Activated T-helper 1 cell treated with Interleukin-2 at 50 U/mL for 16 hours (primary cell): ENCODE measurements around the gene SHISAL1.
"Not testable (repeated sequence)": the region's sequence is repeated elsewhere in the genome, so short reads cannot be mapped to it uniquely, and the experiment has no call there.

Experiments
- DNase-seq: peaks from one replicate; pipeline ENCODE4 v3.0.0-alpha.2; 2020; ENCODE audit warnings: low read depth

SHISAL1 gene

GRCh38 chr22:44260216-44261035, 52.3 kb downstream of the SHISAL1 start:
- no peak for DNase-seq

DNA sequence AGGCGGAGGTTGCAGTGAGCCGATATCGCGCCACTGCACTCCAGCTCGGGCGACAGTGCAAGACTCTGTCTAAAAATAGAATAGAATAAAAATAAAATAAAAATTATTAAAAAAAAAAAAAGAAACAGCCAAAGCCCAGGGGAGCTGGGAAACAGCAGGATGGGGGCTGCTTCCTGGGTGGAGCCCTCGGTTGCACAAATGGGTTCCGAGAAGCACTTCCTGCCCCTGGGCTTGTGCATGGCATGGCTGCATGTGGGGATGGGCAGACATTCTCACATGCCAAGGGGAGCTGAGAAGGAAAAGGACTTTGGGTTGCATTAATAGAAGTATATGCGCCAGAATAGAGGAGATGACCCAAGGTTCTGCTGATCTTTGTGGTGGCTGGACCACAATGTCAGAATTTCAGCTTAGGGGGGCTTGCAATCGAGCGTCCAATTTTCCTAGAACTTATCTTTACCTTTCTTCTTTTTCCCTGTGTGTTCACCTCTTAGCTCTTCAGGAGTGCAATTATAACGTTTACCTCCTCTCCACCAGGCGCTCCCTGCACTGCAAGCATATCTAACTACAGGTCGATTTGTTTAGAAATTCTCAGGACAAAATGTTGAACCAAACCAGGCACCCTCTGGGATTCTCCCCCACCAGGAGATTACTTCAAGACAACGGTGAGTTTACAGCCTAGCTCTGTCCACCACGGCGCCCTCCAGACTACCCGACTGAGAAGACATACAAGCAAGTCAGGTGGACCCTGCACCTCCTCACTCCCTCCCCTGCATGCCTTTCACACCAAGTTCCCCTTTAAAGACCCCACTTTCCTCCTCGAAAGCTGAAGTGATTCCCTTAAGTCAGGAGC, 53.2 kb downstream of the SHISAL1 start:
- no peak for DNase-seq

GRCh38 chr22:44256556-44257485, 55.9 kb downstream of the SHISAL1 start:
- DNase-seq: no peak

DNA sequence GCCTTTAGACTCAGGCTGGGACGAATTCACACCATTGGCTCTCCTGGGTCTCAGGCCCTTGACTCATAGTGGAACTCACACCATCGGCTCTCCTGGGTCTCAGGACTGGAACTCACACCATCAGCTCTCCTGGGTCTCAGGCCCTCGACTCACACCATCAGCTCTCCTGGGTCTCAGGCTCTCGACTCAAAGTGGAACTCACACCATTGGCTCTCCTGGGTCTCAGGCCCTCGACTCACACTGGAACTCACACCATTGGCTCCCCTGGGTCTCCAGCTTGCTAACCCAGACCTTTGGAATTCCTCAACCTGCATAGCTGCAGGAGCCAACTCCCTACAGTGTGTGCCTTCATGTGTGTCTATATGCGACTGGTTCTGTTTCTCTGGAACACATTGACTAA, 56.7 kb downstream of the SHISAL1 start:
- no peak for DNase-seq

DNA sequence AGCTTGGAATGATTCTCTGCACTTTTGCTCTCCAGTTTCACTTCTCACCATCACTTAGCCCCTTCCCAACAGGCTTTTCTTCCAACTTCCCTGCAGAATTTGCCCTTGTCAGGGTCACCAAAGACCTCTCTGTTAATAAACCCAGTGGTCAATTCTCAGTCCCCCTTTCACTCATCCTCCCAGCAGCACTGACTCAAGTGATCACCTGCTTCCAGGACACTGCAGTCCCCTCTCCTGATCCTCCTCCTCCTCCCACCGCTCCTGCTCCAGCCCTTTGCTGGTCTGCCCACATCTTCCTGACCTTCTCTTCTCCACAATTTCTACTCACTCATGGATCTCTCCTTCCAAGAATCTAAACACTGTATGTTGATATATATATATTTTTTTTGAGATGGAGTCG, 57.9 kb downstream of the SHISAL1 start:
- no peak for DNase-seq

- DNase-seq: no peak
Observed at GRCh38 chr22:44249376-44250147, 63.2 kb downstream of the SHISAL1 start.

DNA sequence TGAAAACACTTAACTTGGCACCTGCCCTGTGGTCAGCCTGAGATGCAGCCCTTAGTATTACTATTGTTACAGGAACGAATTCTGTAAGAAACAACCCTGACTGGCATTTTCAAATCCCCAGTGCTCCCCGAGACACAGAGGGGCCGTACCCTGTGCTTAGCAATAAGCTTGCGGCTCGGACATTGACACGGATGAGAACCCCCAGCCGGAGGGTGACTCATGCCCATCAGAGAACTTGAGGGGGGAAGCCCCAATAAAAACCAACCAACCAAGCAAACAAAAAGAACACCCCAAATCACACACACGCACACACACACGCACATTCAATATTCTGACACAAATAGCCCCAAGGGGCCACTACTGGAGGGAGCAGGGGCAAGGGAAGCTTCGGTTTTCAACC, 63.8 kb downstream of the SHISAL1 start:
- DNase-seq: no peak

DNA sequence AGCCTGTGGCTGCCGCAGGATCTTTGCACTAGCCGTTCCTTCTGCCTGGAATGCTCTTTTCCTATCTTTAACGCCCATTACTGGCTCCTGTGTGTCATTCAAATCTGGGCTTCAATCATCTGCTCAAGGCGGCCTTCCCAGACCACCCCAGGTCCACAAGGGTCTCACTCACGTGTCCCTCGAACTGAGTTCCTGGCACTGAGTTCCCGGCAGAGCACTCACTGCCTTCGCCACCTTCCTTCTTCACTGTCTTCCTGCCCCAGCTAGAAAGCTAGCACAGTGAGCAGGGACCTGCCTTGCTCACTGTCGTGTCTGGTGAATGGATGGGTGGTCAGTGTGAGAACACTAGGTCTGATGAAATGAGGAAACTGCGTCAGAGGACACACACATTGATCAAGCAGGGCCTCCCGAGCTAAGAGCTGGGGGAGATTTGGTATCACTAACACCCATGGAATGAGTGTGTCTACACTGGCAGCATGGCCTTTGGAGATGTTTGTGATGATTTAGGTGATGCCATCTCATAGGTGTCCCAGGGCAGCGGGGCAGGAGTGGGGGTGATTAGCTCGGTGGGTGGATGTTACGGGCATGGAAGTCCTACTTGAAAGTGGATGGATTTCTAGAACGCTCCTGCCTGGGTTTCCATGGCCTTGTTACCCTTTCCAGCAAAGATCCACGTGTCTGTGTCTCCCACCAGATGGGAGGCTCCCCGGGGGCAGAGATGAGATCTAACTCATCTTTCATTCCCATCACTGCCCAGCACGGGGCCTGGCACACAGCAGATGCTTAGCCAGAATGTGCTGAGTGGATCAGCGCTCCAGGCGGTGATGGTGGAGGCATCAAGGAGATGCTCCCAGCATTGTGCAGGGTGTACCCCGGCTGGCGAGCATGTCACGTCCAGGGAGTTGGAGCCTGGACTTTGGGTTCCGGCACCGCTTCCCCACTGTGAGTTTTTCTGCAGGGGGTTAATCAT, 64.5 kb downstream of the SHISAL1 start:
- no peak for DNase-seq

DNA sequence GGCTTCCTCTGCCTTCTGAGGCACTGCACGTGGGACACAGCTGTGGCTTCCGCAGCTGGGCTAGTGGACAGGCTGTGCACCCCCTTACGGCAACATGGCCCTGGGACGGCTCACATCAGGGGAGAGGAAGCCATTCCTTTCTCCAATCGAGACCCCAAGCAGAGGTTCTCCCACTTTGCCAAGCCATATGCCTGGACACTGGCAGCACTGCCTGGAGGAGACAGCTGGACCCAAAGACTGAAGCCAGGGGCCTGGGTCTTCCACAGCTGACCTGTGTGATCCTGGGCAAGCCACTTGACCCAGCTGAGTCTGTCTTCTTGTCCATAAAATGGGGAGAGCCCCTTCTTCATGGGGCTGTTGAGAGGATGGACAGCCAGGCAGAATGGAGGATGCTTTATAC, 65.4 kb downstream of the SHISAL1 start:
- no peak for DNase-seq

GRCh38 chr22:44246615-44247326, 66.0 kb downstream of the SHISAL1 start:
- no peak for DNase-seq

GRCh38 chr22:44245867-44246266, 66.9 kb downstream of the SHISAL1 start:
- no peak for DNase-seq

DNA sequence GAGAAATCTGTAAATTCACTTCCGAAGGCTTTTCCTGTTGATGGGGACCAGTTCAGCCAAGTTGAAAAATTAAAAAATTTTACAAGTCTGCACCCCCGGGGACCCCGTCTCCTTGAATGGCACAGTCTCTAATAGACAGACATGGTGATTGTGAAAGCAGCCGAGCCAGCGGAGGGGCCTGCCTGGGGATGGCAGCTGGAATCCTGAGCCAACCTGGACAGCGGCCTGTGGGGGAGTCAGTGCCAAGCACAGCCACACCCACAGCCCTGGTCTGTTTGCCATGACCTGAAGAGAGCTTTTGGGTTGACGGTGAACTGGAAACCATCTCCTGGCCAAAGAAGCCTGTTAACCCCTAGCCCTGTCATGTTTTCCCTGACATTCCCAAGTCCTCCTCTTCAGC, 67.3 kb downstream of the SHISAL1 start:
- no peak for DNase-seq

- no peak for DNase-seq
Observed at GRCh38 chr22:44244265-44244822, 68.4 kb downstream of the SHISAL1 start.

GRCh38 chr22:44243761-44244160, 69.0 kb downstream of the SHISAL1 start:
- no peak for DNase-seq

DNA sequence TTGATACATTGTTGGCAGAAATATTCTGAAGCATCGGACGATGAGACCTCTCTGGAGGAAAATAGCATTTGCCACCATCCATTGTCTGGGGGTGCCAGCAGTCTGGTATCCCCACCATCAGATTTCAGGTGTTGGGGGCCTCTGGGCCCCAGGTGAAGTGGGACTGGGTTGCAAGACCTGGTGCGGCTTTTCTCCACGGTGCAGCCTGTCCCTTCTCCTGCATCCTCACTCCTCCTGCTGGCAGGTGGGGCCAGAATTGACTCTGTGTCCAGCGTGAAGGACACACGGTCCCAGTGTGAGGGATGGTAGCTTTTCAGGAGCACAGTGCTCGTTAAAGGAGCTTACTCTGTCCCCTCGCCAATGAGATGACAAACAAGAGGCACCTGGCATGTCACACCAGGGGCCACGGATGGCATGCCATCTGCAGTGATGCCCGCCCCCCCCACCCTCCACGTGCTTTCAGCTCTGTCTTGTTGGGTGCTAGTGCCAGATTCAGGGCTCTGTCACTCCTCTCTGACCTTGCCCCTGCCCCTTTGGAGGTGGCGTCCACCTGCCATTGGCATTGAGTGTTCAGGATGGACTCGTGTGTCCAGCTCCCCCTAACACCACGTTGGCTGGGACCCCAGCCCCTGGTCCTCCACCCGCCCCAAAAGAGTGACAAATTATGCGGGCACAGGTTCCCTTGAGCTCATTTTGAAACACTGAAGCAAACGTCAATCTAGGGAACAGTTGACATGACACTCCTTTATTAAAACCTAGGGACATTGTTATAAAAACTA, 69.6 kb downstream of the SHISAL1 start:
- no peak for DNase-seq

DNA sequence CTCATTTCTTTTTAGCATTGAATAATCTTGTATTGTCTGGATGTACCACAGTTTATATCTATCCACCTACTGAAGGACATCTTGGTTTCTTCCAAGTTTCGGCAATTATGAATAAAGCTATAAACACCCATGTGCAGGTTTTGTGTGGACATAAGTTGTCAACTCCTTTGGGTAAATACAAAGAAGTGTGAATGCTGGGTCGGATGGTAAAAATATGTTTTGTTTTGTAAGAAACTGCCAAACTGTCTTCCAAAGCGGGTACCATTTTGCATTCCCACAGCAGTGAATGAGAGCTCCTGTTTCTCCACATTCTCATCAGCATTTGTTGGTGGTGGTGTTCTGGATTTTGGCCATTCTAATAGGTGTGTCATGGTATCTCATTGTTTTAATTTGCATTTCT, 71.6 kb downstream of the SHISAL1 start:
- DNase-seq: not testable (repeated sequence)

DNA sequence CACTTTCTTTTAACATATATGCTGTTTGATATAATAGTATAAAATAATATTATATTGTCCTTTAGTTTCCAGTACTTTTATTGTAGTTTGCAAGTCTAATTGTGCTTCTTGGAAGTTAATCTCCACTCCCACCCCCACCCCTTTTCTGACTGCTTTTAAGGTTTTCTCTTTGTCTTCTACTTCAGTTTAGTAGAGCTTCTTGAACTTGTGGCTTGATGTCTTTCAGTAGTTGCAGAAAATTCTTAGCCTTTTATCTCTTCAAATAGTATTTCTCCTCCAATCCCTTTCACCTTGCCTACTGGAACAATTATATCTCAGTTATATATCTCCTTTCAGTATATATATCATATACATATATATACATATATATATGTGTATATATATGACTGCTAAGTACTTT, 75.5 kb downstream of the SHISAL1 start:
- no peak for DNase-seq

- DNase-seq: not testable (repeated sequence)
Observed at GRCh38 chr22:44234372-44234771, 78.4 kb downstream of the SHISAL1 start.
